HUES64 (cell line): Measurements from ENCODE around the gene TUBB8.
"Not testable (repeated sequence)": the region's sequence is repeated elsewhere in the genome, so short reads cannot be mapped to it uniquely, and the experiment has no call there.

Experiments
- H3K27ac ChIP-seq: 2 replicates; pipeline ENCODE4 v1.7.0; 2013; ENCODE audit warnings: low read depth, low read length, inconsistent platforms
- H3K27me3 ChIP-seq: 2 replicates; pipeline ENCODE4 v1.6.1; 2013; ENCODE audit warnings: mild to moderate bottlenecking, low read length; ENCODE audit not compliant: insufficient read depth
- H3K36me3 ChIP-seq: 2 replicates; pipeline ENCODE4 v1.6.1; 2013; ENCODE audit warnings: mild to moderate bottlenecking, low read length; ENCODE audit not compliant: insufficient read depth
- H3K4me1 ChIP-seq: 2 replicates; pipeline ENCODE4 v1.6.1; 2013; ENCODE audit warnings: mild to moderate bottlenecking, low read length, moderate library complexity; ENCODE audit not compliant: insufficient read depth
- H3K4me3 ChIP-seq: 2 replicates; pipeline ENCODE4 v1.5.1; 2013; ENCODE audit warnings: mild to moderate bottlenecking, low read length, moderate library complexity
- H3K9ac ChIP-seq: 2 replicates; pipeline ENCODE4 v1.6.1; 2013; ENCODE audit warnings: mild to moderate bottlenecking, low read depth, low read length
- H3K9me3 ChIP-seq: 2 replicates; pipeline ENCODE4 v1.6.1; 2013; ENCODE audit warnings: low read depth, low read length; ENCODE audit not compliant: insufficient read depth
- WGBS: fragments of 150-250, 120-280 bp; methylation state at CpG from one replicate; pipeline ENCODE4 v1.1.7; 2013; ENCODE audit warnings: missing lambda C conversion rate; 5-methylcytosine and 5-hydroxymethylcytosine counted together

TUBB8 gene

DNA sequence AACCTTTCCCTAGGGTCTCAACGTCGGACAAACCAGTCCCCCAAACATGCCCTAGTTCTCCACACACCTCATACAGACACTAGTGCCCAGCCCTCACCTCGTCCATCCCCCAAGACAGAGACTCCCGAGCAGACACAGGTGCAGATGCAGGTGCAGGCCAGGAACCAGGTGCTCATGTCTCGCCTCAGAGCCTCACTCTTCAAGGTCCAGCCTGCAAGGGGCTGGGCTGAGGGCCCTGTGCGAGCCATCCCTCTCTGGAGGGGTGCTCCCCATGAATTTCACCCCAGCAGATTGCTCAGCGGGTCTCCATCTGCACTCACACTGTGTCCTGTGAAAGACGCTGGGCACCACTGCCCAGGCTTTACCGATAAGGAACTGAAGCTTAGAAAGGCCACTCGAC lies 36.9 kb upstream of the TUBB8 start:
- Histone ChIP-seq H3K4me3 (no peak overlapping the region), H3K27me3 (no peaks in the 10 kb centered on the region), H3K4me1 (no peaks in the 10 kb centered on the region), H3K9ac (no peak overlapping the region), H3K36me3 (no peaks in the 10 kb centered on the region), H3K9me3 (no peaks in the 10 kb centered on the region), H3K27ac (no peak overlapping the region)
- WGBS = 89% methylated on average over 8 of the region's 10 CpGs

- H3K9me3 ChIP-seq = no peaks in the 10 kb centered on the region
- no peaks in the 10 kb centered on the region for H3K27me3 ChIP-seq
- H3K9ac ChIP-seq = no peak overlapping the region
- H3K4me1 ChIP-seq = no peaks in the 10 kb centered on the region
- H3K27ac ChIP-seq = no peak overlapping the region
- 85% methylated on average over 8 of the region's 8 CpGs for WGBS
- no peak overlapping the region for H3K4me3 ChIP-seq
- no peaks in the 10 kb centered on the region for H3K36me3 ChIP-seq
Measured at GRCh38 chr10:85044-85443, 35.9 kb upstream of the TUBB8 start.

- Histone ChIP-seq H3K27ac (no peak overlapping the region), H3K4me3 (no peak overlapping the region), H3K9me3 (no peaks in the 10 kb centered on the region), H3K27me3 (no peaks in the 10 kb centered on the region), H3K36me3 (no peaks in the 10 kb centered on the region), H3K9ac (no peak overlapping the region), H3K4me1 (no peaks in the 10 kb centered on the region)
- WGBS = 90% methylated on average over 9 of the region's 9 CpGs
Measured at GRCh38 chr10:83930-84530, 34.9 kb upstream of the TUBB8 start.

DNA sequence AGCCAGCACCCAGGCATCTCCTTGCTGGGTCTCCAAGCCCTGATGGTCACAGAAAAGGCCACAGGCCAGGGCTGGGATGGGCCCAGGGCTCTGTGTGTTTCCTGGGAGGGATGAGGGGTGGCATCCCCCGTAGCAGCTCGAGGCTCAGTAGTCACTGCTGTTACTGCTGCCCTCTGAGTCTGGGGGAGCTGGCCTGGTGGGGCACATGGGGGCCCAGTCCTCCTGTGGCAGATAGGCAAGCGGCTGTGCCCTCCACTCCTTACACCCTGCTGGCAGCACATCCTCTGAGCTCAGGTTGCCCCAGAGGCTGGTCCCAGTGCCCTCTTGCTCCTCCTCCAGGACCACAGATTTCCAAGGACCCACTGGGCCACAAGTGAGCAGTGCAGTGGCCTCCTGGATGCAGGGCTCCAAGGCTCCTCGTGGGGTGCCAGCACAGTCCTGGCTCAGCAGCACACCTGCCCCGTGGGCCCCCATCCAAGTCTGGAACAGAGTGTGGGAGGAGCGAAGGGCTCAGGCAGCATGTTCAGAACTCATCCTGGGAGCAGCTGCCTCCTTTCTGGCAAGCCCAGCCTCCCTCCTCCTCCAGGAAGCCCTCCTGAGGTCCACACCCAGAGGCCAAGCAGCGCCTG lies 31.5 kb upstream of the TUBB8 start:
- 83% methylated on average over 7 of the region's 7 CpGs for WGBS
- no peak overlapping the region for H3K4me3 ChIP-seq
- H3K4me1 ChIP-seq = no peaks in the 10 kb centered on the region

GRCh38 chr10:79532-80215 lies 30.6 kb upstream of the TUBB8 start:
- no peaks in the 10 kb centered on the region for H3K36me3 ChIP-seq
- no peak overlapping the region for H3K27ac ChIP-seq
- 74% methylated on average over 4 of the region's 4 CpGs for WGBS
- H3K9ac ChIP-seq = no peak overlapping the region
- H3K4me1 ChIP-seq = no peaks in the 10 kb centered on the region
- no peak overlapping the region for H3K4me3 ChIP-seq
- H3K9me3 ChIP-seq = no peaks in the 10 kb centered on the region
- H3K27me3 ChIP-seq = peaks cover 10% of the 10 kb centered on the region

More for the DNA sequence above, 31.5 kb upstream of the TUBB8 start:
- Histone ChIP-seq H3K9me3 (no peaks in the 10 kb centered on the region), H3K27me3 (peaks cover 8% of the 10 kb centered on the region), H3K9ac (no peak overlapping the region), H3K36me3 (no peaks in the 10 kb centered on the region), H3K27ac (no peak overlapping the region)

DNA sequence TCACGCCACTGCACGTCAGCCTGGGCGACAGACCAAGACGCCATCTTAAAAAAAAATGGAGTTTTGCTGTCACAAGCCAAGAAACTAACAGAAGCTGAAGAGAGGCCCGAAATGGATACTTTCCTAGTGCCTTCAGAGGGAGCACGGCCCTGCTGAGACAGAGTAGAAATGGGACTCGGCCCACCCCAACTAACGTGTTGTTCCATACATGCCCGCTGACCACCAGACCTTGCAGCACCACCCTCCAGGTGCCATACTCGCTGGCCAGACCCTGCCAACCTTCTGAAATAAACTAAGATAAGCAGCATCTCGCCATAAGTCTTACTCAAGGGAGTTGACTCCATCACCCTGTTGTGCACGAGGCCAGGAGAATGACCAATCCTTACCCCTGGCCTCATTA lies 29.5 kb upstream of the TUBB8 start:
- Histone ChIP-seq H3K9ac (no peak overlapping the region), H3K27ac (no peak overlapping the region), H3K36me3 (no peaks in the 10 kb centered on the region), H3K4me3 (no peak overlapping the region), H3K27me3 (peaks cover 14% of the 10 kb centered on the region), H3K4me1 (no peaks in the 10 kb centered on the region), H3K9me3 (no peaks in the 10 kb centered on the region)
- 90% methylated on average over 12 of the region's 12 CpGs for WGBS

DNA sequence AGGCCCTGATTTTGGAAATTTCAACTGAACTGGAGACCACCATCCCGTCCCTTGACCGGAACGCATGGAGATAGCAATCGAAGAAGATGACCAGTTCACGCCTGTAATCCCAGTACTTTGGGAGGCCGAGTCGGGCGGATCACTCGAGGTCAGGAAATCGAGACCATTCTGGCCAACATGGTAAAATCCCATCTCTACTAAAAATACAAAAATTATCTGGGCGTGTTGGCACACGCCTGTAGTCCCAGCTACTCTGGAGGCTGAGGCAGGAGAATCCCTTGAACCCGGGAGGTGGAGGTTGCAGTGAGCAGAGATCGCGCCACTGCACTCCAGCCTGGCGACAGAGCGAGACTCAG lies 25.1 kb upstream of the TUBB8 start:
- not testable (repeated sequence) for H3K36me3 ChIP-seq, H3K4me1 ChIP-seq, H3K27ac ChIP-seq, H3K9me3 ChIP-seq, H3K9ac ChIP-seq
- 45% methylated on average over 17 of the region's 17 CpGs for WGBS
- Histone ChIP-seq H3K27me3 (peaks cover 20% of the 10 kb centered on the region), H3K4me3 (peak overlapping the region; percentile 78; the same call in 1 of the 2 replicates)

GRCh38 chr10:73543-74265 lies 24.6 kb upstream of the TUBB8 start:
- peak overlapping the region; percentile 78 for H3K4me3 ChIP-seq
- 6% methylated on average over 61 of the region's 65 CpGs for WGBS
- not testable (repeated sequence) for H3K4me1 ChIP-seq, H3K9me3 ChIP-seq, H3K36me3 ChIP-seq, H3K27ac ChIP-seq
- peak overlapping the region; percentile 76 for H3K9ac ChIP-seq
- peaks cover 20% of the 10 kb centered on the region for H3K27me3 ChIP-seq

GRCh38 chr10:68156-68555 lies 19.1 kb upstream of the TUBB8 start:
- H3K9ac ChIP-seq, H3K27ac ChIP-seq, H3K36me3 ChIP-seq, H3K4me3 ChIP-seq, H3K27me3 ChIP-seq, H3K9me3 ChIP-seq, H3K4me1 ChIP-seq: not testable (repeated sequence)
- 68% methylated on average over 5 of the region's 5 CpGs for WGBS

GRCh38 chr10:49926-50325 lies 830 bp upstream of the TUBB8 start:
- not testable (repeated sequence) for H3K27me3 ChIP-seq, H3K9ac ChIP-seq, H3K4me1 ChIP-seq, H3K36me3 ChIP-seq, H3K4me3 ChIP-seq, H3K9me3 ChIP-seq, H3K27ac ChIP-seq
- WGBS = 79% methylated on average over 2 of the region's 2 CpGs

- not testable (repeated sequence) for H3K4me1 ChIP-seq, H3K9me3 ChIP-seq, H3K4me3 ChIP-seq, H3K36me3 ChIP-seq, H3K27ac ChIP-seq, H3K9ac ChIP-seq, H3K27me3 ChIP-seq
- 89% methylated on average over 16 of the region's 16 CpGs for WGBS
Measured at GRCh38 chr10:47864-48263, 1.2 kb downstream of the TUBB8 start.
